H9 (cell line): Measurements from ENCODE around the gene BNC1. TPM values are rescaled to one million over a fixed set of nuclear protein-coding genes. Genes with fewer than 3 reads are reported as not detected.
A peak's percentile ranks its signal among the peaks of the same experiment; 100 is the strongest.

Experiments
- DNase-seq: peaks from one replicate; pipeline ENCODE4 v3.0.0-alpha.2; 2017
- H2AFZ ChIP-seq: one replicate; pipeline ENCODE4 v1.6.1; 2013; ENCODE audit warnings: mild to moderate bottlenecking, low read length, control low read depth, moderate library complexity
- H2AK5ac ChIP-seq: 2 replicates; pipeline ENCODE4 v1.6.1; 2013; ENCODE audit warnings: low read length, control low read depth, mixed read lengths; ENCODE audit not compliant: insufficient read length
- H2BK120ac ChIP-seq: one replicate; pipeline ENCODE4 v1.6.1; 2013; ENCODE audit warnings: low read depth, mild to moderate bottlenecking, low read length, control low read depth, inconsistent platforms; ENCODE audit not compliant: poor library complexity, severe bottlenecking
- H2BK12ac ChIP-seq: 2 replicates; pipeline ENCODE4 v1.6.1; 2013; ENCODE audit warnings: low read length, control low read depth, mixed read lengths, low read depth; ENCODE audit not compliant: insufficient read length
- H2BK15ac ChIP-seq: 2 replicates; pipeline ENCODE4 v1.6.1; 2013; ENCODE audit warnings: low read depth, low read length, control low read depth
- H2BK20ac ChIP-seq: one replicate; pipeline ENCODE4 v1.6.1; 2013; ENCODE audit warnings: low read depth, mild to moderate bottlenecking, low read length, control low read depth, inconsistent platforms; ENCODE audit not compliant: poor library complexity, severe bottlenecking
- H2BK5ac ChIP-seq: 2 replicates; pipeline ENCODE4 v1.6.1; 2013; ENCODE audit warnings: low read length, control low read depth, mixed read lengths; ENCODE audit not compliant: insufficient read length
- H3K14ac ChIP-seq: 2 replicates; pipeline ENCODE4 v1.6.1; 2013; ENCODE audit warnings: low read length, control low read depth; ENCODE audit not compliant: insufficient read depth
- H3K18ac ChIP-seq: 2 replicates; pipeline ENCODE4 v1.6.1; 2013; ENCODE audit warnings: low read depth, mild to moderate bottlenecking, mixed read lengths, low read length, control low read depth; ENCODE audit not compliant: insufficient read length
- H3K23ac ChIP-seq: 2 replicates; pipeline ENCODE4 v1.6.1; 2013; ENCODE audit warnings: low read length, control low read depth, mixed read lengths, low read depth; ENCODE audit not compliant: insufficient read length
- H3K23me2 ChIP-seq: 2 replicates; pipeline ENCODE4 v1.6.1; 2013; ENCODE audit warnings: low read depth, mild to moderate bottlenecking, mixed read lengths, low read length, control low read depth; ENCODE audit not compliant: insufficient read length, poor library complexity, severe bottlenecking
- H3K27ac ChIP-seq: 2 replicates; pipeline ENCODE4 v1.5.1; 2013; ENCODE audit warnings: low read length, control low read depth, mixed read lengths, low read depth; ENCODE audit not compliant: insufficient read length
- H3K27me3 ChIP-seq: 2 replicates; pipeline ENCODE4 v1.6.1; 2013; ENCODE audit warnings: low read length, control low read depth, inconsistent platforms; ENCODE audit not compliant: insufficient read depth
- H3K4ac ChIP-seq: 2 replicates; pipeline ENCODE4 v1.6.1; 2013; ENCODE audit warnings: low read depth, mild to moderate bottlenecking, control low read depth, inconsistent platforms, low read length, moderate library complexity
- H3K4me1 ChIP-seq: 2 replicates; pipeline ENCODE4 v1.6.1; 2013; ENCODE audit warnings: low read length, control low read depth, inconsistent platforms; ENCODE audit not compliant: insufficient read depth
- H3K4me2 ChIP-seq: 2 replicates; pipeline ENCODE4 v1.6.1; 2013; ENCODE audit warnings: low read length, control low read depth, mixed read lengths; ENCODE audit not compliant: insufficient read length, insufficient read depth
- H3K56ac ChIP-seq: 2 replicates; pipeline ENCODE4 v1.6.1; 2013; ENCODE audit warnings: low read depth, mild to moderate bottlenecking, mixed read lengths, low read length, control low read depth; ENCODE audit not compliant: insufficient read length
- H3K79me1 ChIP-seq: 2 replicates; pipeline ENCODE4 v1.6.1; 2013; ENCODE audit warnings: low read depth, mild to moderate bottlenecking, moderate library complexity, low read length, control low read depth, inconsistent platforms; ENCODE audit not compliant: insufficient read depth, poor library complexity, severe bottlenecking
- H3K79me2 ChIP-seq: 2 replicates; pipeline ENCODE4 v1.6.1; 2013; ENCODE audit warnings: low read length, control low read depth, inconsistent platforms; ENCODE audit not compliant: insufficient read depth
- H3K9ac ChIP-seq: 2 replicates; pipeline ENCODE4 v1.6.1; 2013; ENCODE audit warnings: low read length, control low read depth, mixed read lengths; ENCODE audit not compliant: insufficient read length; ENCODE audit errors: extremely low read depth
- H3K9me3 ChIP-seq: one replicate; pipeline ENCODE4 v1.6.1; 2013; ENCODE audit warnings: low read depth, low read length, inconsistent platforms; ENCODE audit not compliant: control insufficient read depth
- H3T11ph ChIP-seq: one replicate; pipeline ENCODE4 v1.6.1; 2013; ENCODE audit warnings: mild to moderate bottlenecking, low read length, control low read depth, inconsistent platforms
- H4K20me1 ChIP-seq: one replicate; pipeline ENCODE4 v1.6.1; 2013; ENCODE audit not compliant: control insufficient read depth, insufficient read length, insufficient read depth
- H4K5ac ChIP-seq: 2 replicates; pipeline ENCODE4 v1.6.1; 2013; ENCODE audit warnings: low read depth, mild to moderate bottlenecking, mixed read lengths, low read length, control low read depth; ENCODE audit not compliant: insufficient read length
- H4K8ac ChIP-seq: replicated peaks from 2 replicates; pipeline ENCODE4 v1.6.1; 2013; ENCODE audit warnings: low read length, control low read depth, mixed read lengths, low read depth; ENCODE audit not compliant: insufficient read length
- H4K91ac ChIP-seq: 2 replicates; pipeline ENCODE4 v1.6.1; 2013; ENCODE audit warnings: low read depth, mild to moderate bottlenecking, moderate library complexity, mixed read lengths, low read length, control low read depth; ENCODE audit not compliant: insufficient read length
- H3K27ac Mint-ChIP-seq, 3 experiments: 2 replicates in 2 of 3; 3 replicates in 1 of 3; pipeline ENCODE4 v1.8.0; 2020 to 2021; ENCODE audit warnings: mixed read lengths in 3 of 3, mild to moderate bottlenecking in 1 of 3, moderate library complexity in 1 of 3
- H3K27me3 Mint-ChIP-seq: 2 replicates; pipeline ENCODE4 v1.8.0; 2021; ENCODE audit warnings: low read depth, mild to moderate bottlenecking, moderate library complexity, mixed read lengths
- H3K36me3 Mint-ChIP-seq, 3 experiments: 2 replicates in 2 of 3; 3 replicates in 1 of 3; pipeline ENCODE4 v1.8.0; 2020 to 2021; ENCODE audit warnings: low read depth in 3 of 3, mixed read lengths in 3 of 3; ENCODE audit not compliant: insufficient read depth in 1 of 3
- H3K4me1 Mint-ChIP-seq, 2 experiments: 2 replicates each; pipeline ENCODE4 v1.8.0; 2020; ENCODE audit warnings: mixed read lengths in 2 of 2
- H3K4me3 Mint-ChIP-seq, 2 experiments: 2 replicates in 1 of 2; 3 replicates in 1 of 2; pipeline ENCODE4 v1.8.0; 2020 to 2021; ENCODE audit warnings: mild to moderate bottlenecking in 2 of 2, mixed read lengths in 2 of 2, moderate library complexity in 1 of 2
- H3K9me3 Mint-ChIP-seq, 2 experiments: 2 replicates in 1 of 2; 3 replicates in 1 of 2; pipeline ENCODE4 v1.8.0; 2020; ENCODE audit warnings: mild to moderate bottlenecking in 2 of 2, mixed read lengths in 2 of 2, moderate library complexity in 1 of 2
- CTCF ChIP-seq: fragments of 200-600 bp; sonication (generic); conservative IDR thresholded peaks from 3 replicates; pipeline ENCODE4 v1.8.0; 2021; ENCODE audit warnings: antibody characterized with exemption, mild to moderate bottlenecking
- WGBS: extraction: QIAGEN DNeasy Blood & Tissue Kit; methylation state at CpG from one replicate; pipeline ENCODE4 v1.1.7; 2013; ENCODE audit warnings: missing lambda C conversion rate, low lambda C conversion rate, mixed read lengths; ENCODE audit not compliant: insufficient read length; ENCODE audit errors: extremely low coverage; 5-methylcytosine and 5-hydroxymethylcytosine counted together
- total RNA-seq: library from RNA; stranded (reverse); gene quantifications from 2 replicates; pipeline ENCODE4 v1.2.1, GENCODE V29; 2021

Gene BNC1
- total RNA-seq, 1 experiment from 2014 or later = not detected

DNA sequence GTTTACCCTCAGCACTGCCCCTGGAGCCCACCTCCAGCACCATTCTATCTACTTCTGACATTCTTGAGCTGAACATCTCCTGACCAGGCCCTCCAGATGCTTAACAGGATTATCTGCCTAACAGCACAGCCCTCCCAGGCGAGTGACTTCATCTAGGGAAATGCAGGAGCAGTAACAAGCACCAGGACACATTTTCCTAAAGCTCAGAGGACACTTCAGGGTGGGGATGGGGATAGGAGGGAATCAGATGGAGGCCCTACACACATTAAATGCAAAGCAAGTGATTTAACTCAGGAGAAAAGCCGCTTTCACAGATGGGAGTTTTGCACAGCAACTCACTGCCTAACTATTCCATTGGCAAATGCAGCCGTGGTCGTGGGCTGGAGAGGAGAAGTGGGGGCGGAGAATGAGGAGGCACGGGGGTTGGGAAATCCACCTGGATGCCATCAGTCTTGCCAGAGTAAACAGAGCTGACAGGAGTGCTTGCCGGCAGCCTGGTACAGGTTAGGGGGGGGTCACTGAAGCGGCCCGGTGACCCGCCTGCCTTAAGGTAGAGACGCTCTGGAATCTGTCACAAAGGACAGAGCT lies 21.3 kb upstream of the BNC1 start:
- Mint-ChIP-seq H3K9me3 (no peaks in the 10 kb centered on the region), H3K27ac (peak overlapping the region in 1 of 3 experiments; percentile 32; a peak in 1 of 7 replicates), H3K4me1 (peaks cover 26 to 28% of the 10 kb centered on the region in 2 experiments), H3K36me3 (no peaks in the 10 kb centered on the region), H3K4me3 (peak overlapping the region in 1 of 2 experiments; percentile 21; a peak in 1 of 5 replicates), H3K27me3 (peaks cover 17% of the 10 kb centered on the region)
- Histone ChIP-seq H3K56ac (no peak overlapping the region), H3K27me3 (no peaks in the 10 kb centered on the region), H3K18ac (no peak overlapping the region), H2BK12ac (no peak overlapping the region), H4K91ac (no peak overlapping the region), H3K79me1 (no peaks in the 10 kb centered on the region), H2BK120ac (no peak overlapping the region), H3K23me2 (no peaks in the 10 kb centered on the region), H2BK15ac (no peak overlapping the region), H2AK5ac (no peak overlapping the region), H3K27ac (no peak overlapping the region), H3K4me2 (peak overlapping the region; percentile 13), H4K5ac (no peak overlapping the region), H2BK20ac (no peak overlapping the region), H3T11ph (no peak overlapping the region), H4K20me1 (no peaks in the 10 kb centered on the region), H4K8ac (no peak overlapping the region), H3K4me1 (peaks cover 6% of the 10 kb centered on the region; the same call in 1 of the 2 replicates), H3K9ac (no peak overlapping the region), H3K4ac (no peak overlapping the region), H3K14ac (no peak overlapping the region), H3K79me2 (no peaks in the 10 kb centered on the region), H2AFZ (no peak overlapping the region), H3K23ac (no peak overlapping the region), H3K9me3 (no peaks in the 10 kb centered on the region), H2BK5ac (no peak overlapping the region)
- TF ChIP-seq CTCF = no peak
- WGBS = no CpG with 5 or more reads among the region's 11 CpGs
- peak; percentile 40 for DNase-seq
